OCI-LY3 (cell line): ENCODE results near the gene GBX2.

ENCODE experiments used
- H2AFZ ChIP-seq: fragments of 200-600, 300-600 bp; shearing (Covaris generic); 2 replicates; pipeline ENCODE4 v1.6.0; 2014; ENCODE audit warnings: antibody characterized with exemption, low read depth, low read length
- H3K27ac ChIP-seq: fragments of 200-600, 300-600 bp; sonication (generic); 2 replicates; pipeline ENCODE4 v1.5.1; 2014; ENCODE audit warnings: mild to moderate bottlenecking, low read length, moderate library complexity, mixed read lengths
- H3K27me3 ChIP-seq: fragments of 200-600, 300-600 bp; sonication (generic); 2 replicates; pipeline ENCODE4 v1.6.1; 2014; ENCODE audit warnings: low read depth, low read length, mixed read lengths
- H3K36me3 ChIP-seq: fragments of 200-600, 300-600 bp; sonication (generic); replicated peaks from 2 replicates; pipeline ENCODE3; 2014; ENCODE audit warnings: low read depth, low read length, mixed read lengths
- H3K4me1 ChIP-seq: fragments of 300-600, 200-600 bp; sonication (generic); 2 replicates; pipeline ENCODE4 v1.6.1; 2014; ENCODE audit warnings: low read length, mixed read lengths
- H3K4me2 ChIP-seq: fragments of 200-600, 300-600 bp; sonication (generic); 2 replicates; pipeline ENCODE4 v1.6.1; 2014; ENCODE audit warnings: low read length, mixed read lengths
- H3K4me3 ChIP-seq: fragments of 300-600, 200-600 bp; sonication (generic); 2 replicates; pipeline ENCODE4 v1.5.1; 2014; ENCODE audit warnings: antibody characterized with exemption, mild to moderate bottlenecking, low read length, moderate library complexity
- H3K79me2 ChIP-seq: fragments of 300-600, 200-600 bp; shearing (Covaris generic); 2 replicates; pipeline ENCODE4 v1.6.1; 2014; ENCODE audit warnings: mild to moderate bottlenecking, low read length, mixed read lengths
- H3K9ac ChIP-seq: fragments of 300-600, 200-600 bp; shearing (Covaris generic); 2 replicates; pipeline ENCODE4 v1.6.0; 2014; ENCODE audit warnings: mild to moderate bottlenecking, low read length, moderate library complexity
- H3K9me3 ChIP-seq: fragments of 200-600, 300-600 bp; shearing (Covaris generic); 2 replicates; pipeline ENCODE4 v1.6.1; 2014; ENCODE audit warnings: low read length, mixed read lengths; ENCODE audit not compliant: insufficient read depth
- H4K20me1 ChIP-seq: fragments of 200-600, 300-600 bp; sonication (generic); 2 replicates; pipeline ENCODE4 v1.6.1; 2016; ENCODE audit warnings: low read length, mixed read lengths; ENCODE audit not compliant: insufficient read depth
- CTCF ChIP-seq: fragments of 200-600, 300-600 bp; sonication (generic); IDR thresholded peaks from 2 replicates; pipeline ENCODE4 v1.5.1; 2014; ENCODE audit warnings: antibody characterized with exemption, low read length, low read depth
- EZH2phosphoT487 ChIP-seq: fragments of 200-600 bp; shearing (Covaris generic); IDR thresholded peaks from 2 replicates; pipeline ENCODE4 v1.6.1; 2018; ENCODE audit warnings: antibody characterized with exemption, mixed run types, low read depth

Gene GBX2

GRCh38 chr2:236172255-236173035, 4.3 kb upstream of the GBX2 start:
- H3K27ac ChIP-seq = no peak overlapping the region
- H3K27me3 ChIP-seq = no peaks in the 10 kb centered on the region
- TF ChIP-seq CTCF (no peak), EZH2phosphoT487 (no peak)
- H3K4me3 ChIP-seq = no peak overlapping the region
- H3K4me1 ChIP-seq = no peaks in the 10 kb centered on the region
- H2AFZ ChIP-seq = no peak overlapping the region
- H3K4me2 ChIP-seq = no peak overlapping the region
- no peaks in the 10 kb centered on the region for H3K36me3 ChIP-seq
- H4K20me1 ChIP-seq = no peaks in the 10 kb centered on the region
- no peak overlapping the region for H3K9ac ChIP-seq
- H3K9me3 ChIP-seq = no peaks in the 10 kb centered on the region
- no peaks in the 10 kb centered on the region for H3K79me2 ChIP-seq

GRCh38 chr2:236171680-236172254, 3.6 kb upstream of the GBX2 start:
- H2AFZ ChIP-seq = no peak overlapping the region
- H4K20me1 ChIP-seq = no peaks in the 10 kb centered on the region
- no peaks in the 10 kb centered on the region for H3K4me1 ChIP-seq
- H3K79me2 ChIP-seq = no peaks in the 10 kb centered on the region
- H3K27ac ChIP-seq = no peak overlapping the region
- H3K27me3 ChIP-seq = no peaks in the 10 kb centered on the region
- no peak for TF ChIP-seq CTCF
- TF ChIP-seq EZH2phosphoT487 = no peak
- no peak overlapping the region for H3K4me2 ChIP-seq
- no peaks in the 10 kb centered on the region for H3K36me3 ChIP-seq
- no peak overlapping the region for H3K9ac ChIP-seq
- no peaks in the 10 kb centered on the region for H3K9me3 ChIP-seq
- H3K4me3 ChIP-seq = no peak overlapping the region

GRCh38 chr2:236171181-236171679, 3.0 kb upstream of the GBX2 start:
- no peak for TF ChIP-seq CTCF
- TF ChIP-seq EZH2phosphoT487 = no peak
- Histone ChIP-seq H3K27me3 (no peaks in the 10 kb centered on the region), H3K79me2 (no peaks in the 10 kb centered on the region), H3K4me3 (no peak overlapping the region), H2AFZ (no peak overlapping the region), H3K9me3 (no peaks in the 10 kb centered on the region), H3K4me1 (no peaks in the 10 kb centered on the region), H3K36me3 (no peaks in the 10 kb centered on the region), H4K20me1 (no peaks in the 10 kb centered on the region), H3K4me2 (no peak overlapping the region), H3K9ac (no peak overlapping the region), H3K27ac (no peak overlapping the region)

- Histone ChIP-seq H3K9ac (no peak overlapping the region), H4K20me1 (no peaks in the 10 kb centered on the region), H3K4me3 (no peak overlapping the region), H2AFZ (no peak overlapping the region), H3K27me3 (no peaks in the 10 kb centered on the region), H3K9me3 (no peaks in the 10 kb centered on the region), H3K4me1 (no peaks in the 10 kb centered on the region), H3K36me3 (no peaks in the 10 kb centered on the region), H3K27ac (no peak overlapping the region), H3K79me2 (no peaks in the 10 kb centered on the region), H3K4me2 (no peak overlapping the region)
- TF ChIP-seq EZH2phosphoT487 = no peak
- TF ChIP-seq CTCF = no peak
These were observed 2.5 kb upstream of the GBX2 start for GRCh38 chr2:236170590-236171165.
